HL-60 (cell line): Measurements from ENCODE around the gene PTTG1IP.

Experiments used
- DNase-seq, 2 experiments: peaks; one replicate each; pipeline ENCODE4 v3.0.0-alpha.2; 2010 to 2020; ENCODE audit warnings: low read depth in 1 of 2, low spot score in 1 of 2
- H3K27ac ChIP-seq: fragments of 250-450 bp; sonication (Bioruptor Pico); replicated peaks from 2 replicates; pipeline ENCODE4 v1.5.1; 2020; ENCODE audit warnings: mild to moderate bottlenecking, moderate library complexity
- H3K27me3 ChIP-seq: fragments of 250-450 bp; sonication (Bioruptor Pico); 2 replicates; pipeline ENCODE4 v1.5.1; 2021; ENCODE audit warnings: mild to moderate bottlenecking, moderate library complexity; ENCODE audit not compliant: insufficient read depth, poor library complexity, severe bottlenecking
- H3K4me3 ChIP-seq: replicated peaks from 2 replicates; pipeline ENCODE4 v1.5.1; 2011; ENCODE audit warnings: mild to moderate bottlenecking, control low read depth, low read length; ENCODE audit not compliant: insufficient read depth
- GABPA ChIP-seq: IDR thresholded peaks from 2 replicates; pipeline ENCODE4 v1.6.1; 2012; ENCODE audit warnings: low read depth
- POLR2AphosphoS5 ChIP-seq: IDR thresholded peaks from 2 replicates; pipeline ENCODE4 v1.6.1; 2012; ENCODE audit warnings: low read depth
- SPI1 ChIP-seq: IDR thresholded peaks from 2 replicates; pipeline ENCODE4 v1.6.1; 2012; ENCODE audit warnings: low read depth, mild to moderate bottlenecking, borderline replicate concordance
- TF ChIP-seq, protein P1 (sequence below): IDR thresholded peaks from 2 replicates; pipeline ENCODE4 v1.6.1; 2012; ENCODE audit warnings: low read depth; ENCODE audit not compliant: insufficient replicate concordance
- TF ChIP-seq, protein P2 (sequence below): IDR thresholded peaks from one replicate; pipeline ENCODE4 v1.5.1; 2011; ENCODE audit warnings: low read length, control low read depth, inconsistent platforms; ENCODE audit not compliant: insufficient read depth

Gene PTTG1IP

DNA sequence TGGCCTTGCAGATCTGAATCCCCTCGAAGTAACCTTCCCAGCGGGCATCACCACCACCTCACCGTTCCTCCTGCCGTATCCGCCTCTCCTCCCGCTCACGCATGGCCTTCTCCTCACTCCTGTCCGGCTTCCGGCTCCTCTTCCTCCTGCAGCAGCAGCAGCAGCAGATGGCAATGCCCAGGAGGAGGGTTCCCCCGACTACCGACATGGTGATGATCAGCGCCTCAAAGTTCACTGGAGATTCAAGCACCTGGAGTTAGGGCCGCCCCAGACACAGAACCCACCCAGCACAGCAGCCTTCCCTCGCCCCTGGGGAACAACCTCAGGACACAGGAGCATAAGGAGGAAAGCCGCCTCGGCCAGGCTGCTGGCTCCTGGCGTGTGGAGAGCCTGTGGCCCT, 17.4 kb downstream of the PTTG1IP start:
- Histone ChIP-seq H3K27ac (no peak overlapping the region), H3K27me3 (no peaks in the 10 kb centered on the region), H3K4me3 (no peak overlapping the region)
- TF ChIP-seq, protein P1, sequence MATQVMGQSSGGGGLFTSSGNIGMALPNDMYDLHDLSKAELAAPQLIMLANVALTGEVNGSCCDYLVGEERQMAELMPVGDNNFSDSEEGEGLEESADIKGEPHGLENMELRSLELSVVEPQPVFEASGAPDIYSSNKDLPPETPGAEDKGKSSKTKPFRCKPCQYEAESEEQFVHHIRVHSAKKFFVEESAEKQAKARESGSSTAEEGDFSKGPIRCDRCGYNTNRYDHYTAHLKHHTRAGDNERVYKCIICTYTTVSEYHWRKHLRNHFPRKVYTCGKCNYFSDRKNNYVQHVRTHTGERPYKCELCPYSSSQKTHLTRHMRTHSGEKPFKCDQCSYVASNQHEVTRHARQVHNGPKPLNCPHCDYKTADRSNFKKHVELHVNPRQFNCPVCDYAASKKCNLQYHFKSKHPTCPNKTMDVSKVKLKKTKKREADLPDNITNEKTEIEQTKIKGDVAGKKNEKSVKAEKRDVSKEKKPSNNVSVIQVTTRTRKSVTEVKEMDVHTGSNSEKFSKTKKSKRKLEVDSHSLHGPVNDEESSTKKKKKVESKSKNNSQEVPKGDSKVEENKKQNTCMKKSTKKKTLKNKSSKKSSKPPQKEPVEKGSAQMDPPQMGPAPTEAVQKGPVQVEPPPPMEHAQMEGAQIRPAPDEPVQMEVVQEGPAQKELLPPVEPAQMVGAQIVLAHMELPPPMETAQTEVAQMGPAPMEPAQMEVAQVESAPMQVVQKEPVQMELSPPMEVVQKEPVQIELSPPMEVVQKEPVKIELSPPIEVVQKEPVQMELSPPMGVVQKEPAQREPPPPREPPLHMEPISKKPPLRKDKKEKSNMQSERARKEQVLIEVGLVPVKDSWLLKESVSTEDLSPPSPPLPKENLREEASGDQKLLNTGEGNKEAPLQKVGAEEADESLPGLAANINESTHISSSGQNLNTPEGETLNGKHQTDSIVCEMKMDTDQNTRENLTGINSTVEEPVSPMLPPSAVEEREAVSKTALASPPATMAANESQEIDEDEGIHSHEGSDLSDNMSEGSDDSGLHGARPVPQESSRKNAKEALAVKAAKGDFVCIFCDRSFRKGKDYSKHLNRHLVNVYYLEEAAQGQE: no peak
- TF ChIP-seq POLR2AphosphoS5: no peak
- TF ChIP-seq GABPA: no peak
- TF ChIP-seq SPI1: no peak
- TF ChIP-seq, protein P2, sequence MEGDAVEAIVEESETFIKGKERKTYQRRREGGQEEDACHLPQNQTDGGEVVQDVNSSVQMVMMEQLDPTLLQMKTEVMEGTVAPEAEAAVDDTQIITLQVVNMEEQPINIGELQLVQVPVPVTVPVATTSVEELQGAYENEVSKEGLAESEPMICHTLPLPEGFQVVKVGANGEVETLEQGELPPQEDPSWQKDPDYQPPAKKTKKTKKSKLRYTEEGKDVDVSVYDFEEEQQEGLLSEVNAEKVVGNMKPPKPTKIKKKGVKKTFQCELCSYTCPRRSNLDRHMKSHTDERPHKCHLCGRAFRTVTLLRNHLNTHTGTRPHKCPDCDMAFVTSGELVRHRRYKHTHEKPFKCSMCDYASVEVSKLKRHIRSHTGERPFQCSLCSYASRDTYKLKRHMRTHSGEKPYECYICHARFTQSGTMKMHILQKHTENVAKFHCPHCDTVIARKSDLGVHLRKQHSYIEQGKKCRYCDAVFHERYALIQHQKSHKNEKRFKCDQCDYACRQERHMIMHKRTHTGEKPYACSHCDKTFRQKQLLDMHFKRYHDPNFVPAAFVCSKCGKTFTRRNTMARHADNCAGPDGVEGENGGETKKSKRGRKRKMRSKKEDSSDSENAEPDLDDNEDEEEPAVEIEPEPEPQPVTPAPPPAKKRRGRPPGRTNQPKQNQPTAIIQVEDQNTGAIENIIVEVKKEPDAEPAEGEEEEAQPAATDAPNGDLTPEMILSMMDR: no peak
- DNase-seq: no peak

DNA sequence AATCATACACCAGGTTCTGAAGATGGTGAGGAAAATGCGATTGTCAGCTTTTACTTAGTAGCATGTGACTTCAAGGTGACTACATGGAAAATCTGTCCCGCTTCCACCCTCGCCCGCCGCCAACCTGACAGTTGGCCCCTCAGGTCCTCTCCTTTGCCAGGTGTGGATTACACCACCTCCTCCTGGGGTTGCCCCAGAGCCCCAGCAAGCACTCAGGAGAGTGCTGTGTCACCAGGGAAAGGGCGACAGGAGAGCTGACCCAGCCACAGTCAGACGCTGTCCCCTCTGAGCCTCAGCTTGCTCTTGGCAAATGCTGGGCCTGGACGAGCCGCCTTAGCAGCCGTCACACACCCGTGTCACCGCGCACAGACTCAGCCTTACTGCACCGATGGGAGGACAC, 17.9 kb downstream of the PTTG1IP start:
- no peak for DNase-seq
- Histone ChIP-seq H3K27me3 (no peaks in the 10 kb centered on the region), H3K27ac (peak overlapping the region; percentile 47; the same call in 1 of the 2 replicates), H3K4me3 (no peak overlapping the region)
- TF ChIP-seq, protein P1: no peak
- no peak for TF ChIP-seq GABPA
- TF ChIP-seq POLR2AphosphoS5: no peak
- no peak for TF ChIP-seq SPI1

DNA sequence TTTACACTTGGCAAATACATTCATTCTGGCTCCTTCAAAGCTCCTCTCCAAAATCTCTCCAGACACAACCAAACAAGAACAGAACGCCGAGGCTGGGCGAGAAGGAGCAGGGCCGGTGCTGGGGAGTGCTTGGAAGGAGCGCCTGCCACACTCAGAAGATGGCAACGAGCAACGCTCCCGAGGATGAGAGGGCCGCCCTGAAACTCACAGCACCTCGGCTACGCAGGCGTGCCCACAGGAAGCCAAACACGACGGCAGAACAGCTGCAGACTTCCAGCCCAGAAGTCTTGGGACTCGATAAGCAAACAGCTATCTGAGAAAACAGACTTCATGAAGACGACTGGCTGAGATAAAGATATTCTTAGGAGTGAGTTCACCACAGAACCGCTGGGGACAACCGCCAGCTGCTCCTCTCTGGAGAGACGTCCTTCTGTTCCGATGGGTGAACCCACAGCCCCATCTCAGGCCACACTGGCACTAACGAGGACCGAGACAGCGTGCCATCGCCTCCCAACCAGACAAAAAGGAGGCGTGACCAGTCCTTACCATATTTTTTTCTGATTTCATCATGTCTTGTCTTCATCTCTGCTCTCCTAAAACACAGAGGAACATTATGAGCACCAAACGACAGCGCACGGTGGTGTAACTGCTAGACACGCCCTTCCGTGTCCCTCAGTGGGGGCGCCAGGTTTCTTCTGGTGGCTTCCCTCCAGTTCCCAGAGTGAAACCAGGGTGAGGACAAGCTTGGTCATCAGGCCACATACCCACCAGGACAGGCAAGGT, 18.6 kb downstream of the PTTG1IP start:
- TF ChIP-seq GABPA: no peak
- TF ChIP-seq, protein P2: no peak
- TF ChIP-seq, protein P1: no peak
- TF ChIP-seq POLR2AphosphoS5: no peak
- TF ChIP-seq SPI1: no peak
- no peak overlapping the region for H3K4me3 ChIP-seq
- peak overlapping the region; percentile 47 for H3K27ac ChIP-seq
- no peaks in the 10 kb centered on the region for H3K27me3 ChIP-seq
- peak in 1 of 2 experiments; percentile 70 for DNase-seq
